ENCODE measurements around the gene CTAGE8.
"Not testable (repeated sequence)": the region's sequence is repeated elsewhere in the genome, so short reads cannot be mapped to it uniquely, and the experiment has no call there.

Gene CTAGE8

GRCh38 chr7:144269188-144269587 lies at the start of gene CTAGE8:
CTAGE8 (minus strand) TSS chr7:144269288; CDS start chr7:144269250, 38 bp downstream.
- not testable (repeated sequence) for DNase-seq

GRCh38 chr7:144317537-144317936 lies 48.4 kb upstream of the CTAGE8 start:
- not testable (repeated sequence) for DNase-seq

- DNase-seq: not testable (repeated sequence)
Observed at GRCh38 chr7:144311872-144312469, 42.9 kb upstream of the CTAGE8 start, which contains the start of gene OR2A1. OR2A1 (plus strand) TSS chr7:144312419; CDS start chr7:144318125, 5,706 bp downstream.

GRCh38 chr7:144311218-144311617 lies 42.1 kb upstream of the CTAGE8 start:
- not testable (repeated sequence) for DNase-seq

GRCh38 chr7:144309702-144310101 lies 40.6 kb upstream of the CTAGE8 start:
- not testable (repeated sequence) for DNase-seq

GRCh38 chr7:144305156-144305555 lies 36.1 kb upstream of the CTAGE8 start:
- not testable (repeated sequence) for DNase-seq

GRCh38 chr7:144303607-144304006 lies 34.5 kb upstream of the CTAGE8 start:
- DNase-seq: not testable (repeated sequence)

GRCh38 chr7:144302578-144303303 lies 33.7 kb upstream of the CTAGE8 start:
- not testable (repeated sequence) for DNase-seq

GRCh38 chr7:144293794-144294499 lies 24.9 kb upstream of the CTAGE8 start:
- not testable (repeated sequence) for DNase-seq

- DNase-seq: not testable (repeated sequence)
Observed at GRCh38 chr7:144292384-144293161, 23.5 kb upstream of the CTAGE8 start.

- not testable (repeated sequence) for DNase-seq
Observed at GRCh38 chr7:144291607-144292006, 22.5 kb upstream of the CTAGE8 start.

GRCh38 chr7:144287171-144287784 lies 18.2 kb upstream of the CTAGE8 start:
- DNase-seq: not testable (repeated sequence)

- not testable (repeated sequence) for DNase-seq
Observed at GRCh38 chr7:144283716-144284115, 14.6 kb upstream of the CTAGE8 start.

- DNase-seq: not testable (repeated sequence)
Observed at GRCh38 chr7:144282490-144282889, 13.4 kb upstream of the CTAGE8 start.

GRCh38 chr7:144281981-144282380 lies 12.9 kb upstream of the CTAGE8 start:
- not testable (repeated sequence) for DNase-seq

- not testable (repeated sequence) for DNase-seq
Observed at GRCh38 chr7:144280010-144280409, 10.9 kb upstream of the CTAGE8 start.

GRCh38 chr7:144275281-144275680 lies 6.2 kb upstream of the CTAGE8 start:
- not testable (repeated sequence) for DNase-seq

GRCh38 chr7:144264692-144265091 lies 4.4 kb downstream of the CTAGE8 start, which contains the start of gene OR2A7:
OR2A7 (minus strand) TSS chr7:144264792; CDS start chr7:144259628, 5,164 bp downstream.
- not testable (repeated sequence) for DNase-seq

GRCh38 chr7:144262128-144262527 lies 7.0 kb downstream of the CTAGE8 start:
- not testable (repeated sequence) for DNase-seq

GRCh38 chr7:144259067-144259466 lies 10.0 kb downstream of the CTAGE8 start:
- DNase-seq: not testable (repeated sequence)

- no peak for DNase-seq
Observed at GRCh38 chr7:144256112-144256511, 13.0 kb downstream of the CTAGE8 start.

GRCh38 chr7:144255471-144255897 lies 13.6 kb downstream of the CTAGE8 start:
- no peak for DNase-seq
